ENCODE measurements around the gene CCDC85B. TPM values are rescaled to one million over a fixed set of nuclear protein-coding genes. Genes with fewer than 3 reads are reported as not detected.
A peak's percentile ranks its signal among the peaks of the same experiment; 100 is the strongest.

The CCDC85B gene
- total and polyA plus RNA-seq, 2 of the 13 experiments (the other 11 are each of a cell fraction or from before 2014, with no cell fraction given): 8.2 to 19.5 TPM

GRCh38 chr11:65891219-65892136 lies 1.0 kb downstream of the CCDC85B start (continued):
- no peak for TF ChIP-seq PRMT3 (CRISPR knock-in tag; IDR thresholded peaks at IDR 0.05; ENCODE audit: borderline replicate concordance, low read depth)
- TF ChIP-seq SIN3B (IDR thresholded peaks at IDR 0.05; ENCODE audit: low read length): no peak
- TF ChIP-seq, protein P1, sequence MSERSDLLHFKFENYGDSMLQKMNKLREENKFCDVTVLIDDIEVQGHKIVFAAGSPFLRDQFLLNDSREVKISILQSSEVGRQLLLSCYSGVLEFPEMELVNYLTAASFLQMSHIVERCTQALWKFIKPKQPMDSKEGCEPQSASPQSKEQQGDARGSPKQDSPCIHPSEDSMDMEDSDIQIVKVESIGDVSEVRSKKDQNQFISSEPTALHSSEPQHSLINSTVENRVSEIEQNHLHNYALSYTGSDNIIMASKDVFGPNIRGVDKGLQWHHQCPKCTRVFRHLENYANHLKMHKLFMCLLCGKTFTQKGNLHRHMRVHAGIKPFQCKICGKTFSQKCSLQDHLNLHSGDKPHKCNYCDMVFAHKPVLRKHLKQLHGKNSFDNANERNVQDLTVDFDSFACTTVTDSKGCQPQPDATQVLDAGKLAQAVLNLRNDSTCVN (CRISPR knock-in tag; IDR thresholded peaks at IDR 0.05; ENCODE audit: borderline replicate concordance): no peak
- TF ChIP-seq, protein P2, sequence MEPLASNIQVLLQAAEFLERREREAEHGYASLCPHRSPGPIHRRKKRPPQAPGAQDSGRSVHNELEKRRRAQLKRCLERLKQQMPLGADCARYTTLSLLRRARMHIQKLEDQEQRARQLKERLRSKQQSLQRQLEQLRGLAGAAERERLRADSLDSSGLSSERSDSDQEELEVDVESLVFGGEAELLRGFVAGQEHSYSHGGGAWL (CRISPR knock-in tag; IDR thresholded peaks at IDR 0.05): 0 out of 2 replicates have a peak, but pooled peaks have one; percentile 40
- no peak; the same call in 1 of the 2 replicates for TF ChIP-seq FOXO1 (CRISPR knock-in tag; IDR thresholded peaks at IDR 0.05)
- TF ChIP-seq ZIK1 (CRISPR knock-in tag; IDR thresholded peaks at IDR 0.05; ENCODE audit: borderline replicate concordance, low read depth): 0 out of 2 replicates have a peak, but pooled peaks have one; percentile 26
- TF ChIP-seq NAIF1 (CRISPR knock-in tag; IDR thresholded peaks at IDR 0.05; ENCODE audit: borderline replicate concordance): no peak
- TF ChIP-seq ZNF691 (CRISPR knock-in tag; IDR thresholded peaks at IDR 0.05; ENCODE audit: borderline replicate concordance, low read depth): peak; percentile 85; the same call in 1 of the 2 replicates
- TF ChIP-seq ZSCAN21 (CRISPR knock-in tag; IDR thresholded peaks at IDR 0.05; ENCODE audit: borderline replicate concordance): peak; percentile 61; the same call in 1 of the 2 replicates
- TF ChIP-seq HOXA3 (CRISPR knock-in tag; IDR thresholded peaks at IDR 0.05): peak; percentile 63
- TF ChIP-seq, protein P3, sequence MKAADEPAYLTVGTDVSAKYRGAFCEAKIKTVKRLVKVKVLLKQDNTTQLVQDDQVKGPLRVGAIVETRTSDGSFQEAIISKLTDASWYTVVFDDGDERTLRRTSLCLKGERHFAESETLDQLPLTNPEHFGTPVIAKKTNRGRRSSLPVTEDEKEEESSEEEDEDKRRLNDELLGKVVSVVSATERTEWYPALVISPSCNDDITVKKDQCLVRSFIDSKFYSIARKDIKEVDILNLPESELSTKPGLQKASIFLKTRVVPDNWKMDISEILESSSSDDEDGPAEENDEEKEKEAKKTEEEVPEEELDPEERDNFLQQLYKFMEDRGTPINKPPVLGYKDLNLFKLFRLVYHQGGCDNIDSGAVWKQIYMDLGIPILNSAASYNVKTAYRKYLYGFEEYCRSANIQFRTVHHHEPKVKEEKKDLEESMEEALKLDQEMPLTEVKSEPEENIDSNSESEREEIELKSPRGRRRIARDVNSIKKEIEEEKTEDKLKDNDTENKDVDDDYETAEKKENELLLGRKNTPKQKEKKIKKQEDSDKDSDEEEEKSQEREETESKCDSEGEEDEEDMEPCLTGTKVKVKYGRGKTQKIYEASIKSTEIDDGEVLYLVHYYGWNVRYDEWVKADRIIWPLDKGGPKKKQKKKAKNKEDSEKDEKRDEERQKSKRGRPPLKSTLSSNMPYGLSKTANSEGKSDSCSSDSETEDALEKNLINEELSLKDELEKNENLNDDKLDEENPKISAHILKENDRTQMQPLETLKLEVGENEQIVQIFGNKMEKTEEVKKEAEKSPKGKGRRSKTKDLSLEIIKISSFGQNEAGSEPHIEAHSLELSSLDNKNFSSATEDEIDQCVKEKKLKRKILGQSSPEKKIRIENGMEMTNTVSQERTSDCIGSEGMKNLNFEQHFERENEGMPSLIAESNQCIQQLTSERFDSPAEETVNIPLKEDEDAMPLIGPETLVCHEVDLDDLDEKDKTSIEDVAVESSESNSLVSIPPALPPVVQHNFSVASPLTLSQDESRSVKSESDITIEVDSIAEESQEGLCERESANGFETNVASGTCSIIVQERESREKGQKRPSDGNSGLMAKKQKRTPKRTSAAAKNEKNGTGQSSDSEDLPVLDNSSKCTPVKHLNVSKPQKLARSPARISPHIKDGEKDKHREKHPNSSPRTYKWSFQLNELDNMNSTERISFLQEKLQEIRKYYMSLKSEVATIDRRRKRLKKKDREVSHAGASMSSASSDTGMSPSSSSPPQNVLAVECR (CRISPR knock-in tag; IDR thresholded peaks at IDR 0.05; ENCODE audit: borderline replicate concordance): no peak; the same call in 1 of the 2 replicates
- peak; percentile 61 for TF ChIP-seq SPEN (CRISPR knock-in tag; IDR thresholded peaks at IDR 0.05; ENCODE audit: low read depth)
- peak; percentile 71 for TF ChIP-seq MEF2D (CRISPR knock-in tag; IDR thresholded peaks at IDR 0.05)
- TF ChIP-seq NRL (CRISPR knock-in tag; IDR thresholded peaks at IDR 0.05; ENCODE audit: borderline replicate concordance): no peak; the same call in 1 of the 2 replicates
- 0 out of 2 replicates have a peak, but pooled peaks have one; percentile 17 for TF ChIP-seq SSRP1 (CRISPR knock-in tag; IDR thresholded peaks at IDR 0.05)
- TF ChIP-seq, protein P4, sequence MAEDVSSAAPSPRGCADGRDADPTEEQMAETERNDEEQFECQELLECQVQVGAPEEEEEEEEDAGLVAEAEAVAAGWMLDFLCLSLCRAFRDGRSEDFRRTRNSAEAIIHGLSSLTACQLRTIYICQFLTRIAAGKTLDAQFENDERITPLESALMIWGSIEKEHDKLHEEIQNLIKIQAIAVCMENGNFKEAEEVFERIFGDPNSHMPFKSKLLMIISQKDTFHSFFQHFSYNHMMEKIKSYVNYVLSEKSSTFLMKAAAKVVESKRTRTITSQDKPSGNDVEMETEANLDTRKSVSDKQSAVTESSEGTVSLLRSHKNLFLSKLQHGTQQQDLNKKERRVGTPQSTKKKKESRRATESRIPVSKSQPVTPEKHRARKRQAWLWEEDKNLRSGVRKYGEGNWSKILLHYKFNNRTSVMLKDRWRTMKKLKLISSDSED (CRISPR knock-in tag; IDR thresholded peaks at IDR 0.05): no peak
- peak; percentile 65 for TF ChIP-seq TCF7 (IDR thresholded peaks at IDR 0.05; ENCODE audit: low read depth)

Data from HepG2 (cell line).